ENCODE measurements around the gene TGFBR1.
A peak's percentile ranks its signal among the peaks of the same experiment; 100 is the strongest.

Gene TGFBR1

DNA sequence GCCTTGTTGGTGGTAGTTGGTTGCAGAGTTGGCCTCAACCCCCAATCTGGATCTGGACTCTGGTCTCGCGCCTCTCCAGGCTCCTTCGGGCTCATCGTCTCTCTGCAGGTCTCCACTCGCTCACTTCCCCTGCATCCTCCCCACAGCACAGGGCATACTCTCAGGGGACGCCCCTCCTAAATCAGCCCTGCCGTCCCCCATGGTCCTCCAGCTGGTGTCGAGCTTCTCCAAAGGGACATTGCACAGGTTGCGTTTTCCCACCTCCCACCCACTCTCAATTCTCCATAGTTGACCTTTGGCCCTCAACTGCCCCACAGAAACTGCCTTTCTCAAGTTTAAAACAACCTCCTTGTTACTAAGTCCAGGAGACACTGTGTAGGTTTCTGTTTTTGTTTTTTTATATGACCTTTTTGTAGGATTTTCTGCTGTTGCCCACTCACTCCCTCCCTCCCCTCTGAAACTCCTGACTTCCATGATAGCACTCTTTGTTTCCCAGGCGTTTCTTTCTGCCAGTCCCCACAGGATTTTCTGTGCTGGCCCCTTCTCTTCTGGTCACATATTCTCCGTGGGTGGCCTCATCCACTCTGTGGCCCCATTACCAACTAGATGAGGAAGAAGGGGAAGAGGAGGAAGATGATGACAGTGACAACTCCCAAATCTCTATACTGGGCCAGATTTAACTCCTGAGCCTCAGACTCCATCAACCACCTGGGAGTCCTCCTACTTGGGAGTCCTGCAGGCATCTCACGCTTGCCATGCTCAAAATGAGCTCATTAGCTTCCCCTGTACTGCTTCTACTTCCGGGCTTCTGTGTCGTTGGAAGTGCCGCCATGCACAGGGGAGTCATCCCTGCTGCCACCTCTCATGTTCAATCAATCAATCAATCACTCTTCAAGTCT, 66.6 kb downstream of the TGFBR1 start:
- DNase-seq (ENCODE audit: low spot score), result no peak

DNA sequence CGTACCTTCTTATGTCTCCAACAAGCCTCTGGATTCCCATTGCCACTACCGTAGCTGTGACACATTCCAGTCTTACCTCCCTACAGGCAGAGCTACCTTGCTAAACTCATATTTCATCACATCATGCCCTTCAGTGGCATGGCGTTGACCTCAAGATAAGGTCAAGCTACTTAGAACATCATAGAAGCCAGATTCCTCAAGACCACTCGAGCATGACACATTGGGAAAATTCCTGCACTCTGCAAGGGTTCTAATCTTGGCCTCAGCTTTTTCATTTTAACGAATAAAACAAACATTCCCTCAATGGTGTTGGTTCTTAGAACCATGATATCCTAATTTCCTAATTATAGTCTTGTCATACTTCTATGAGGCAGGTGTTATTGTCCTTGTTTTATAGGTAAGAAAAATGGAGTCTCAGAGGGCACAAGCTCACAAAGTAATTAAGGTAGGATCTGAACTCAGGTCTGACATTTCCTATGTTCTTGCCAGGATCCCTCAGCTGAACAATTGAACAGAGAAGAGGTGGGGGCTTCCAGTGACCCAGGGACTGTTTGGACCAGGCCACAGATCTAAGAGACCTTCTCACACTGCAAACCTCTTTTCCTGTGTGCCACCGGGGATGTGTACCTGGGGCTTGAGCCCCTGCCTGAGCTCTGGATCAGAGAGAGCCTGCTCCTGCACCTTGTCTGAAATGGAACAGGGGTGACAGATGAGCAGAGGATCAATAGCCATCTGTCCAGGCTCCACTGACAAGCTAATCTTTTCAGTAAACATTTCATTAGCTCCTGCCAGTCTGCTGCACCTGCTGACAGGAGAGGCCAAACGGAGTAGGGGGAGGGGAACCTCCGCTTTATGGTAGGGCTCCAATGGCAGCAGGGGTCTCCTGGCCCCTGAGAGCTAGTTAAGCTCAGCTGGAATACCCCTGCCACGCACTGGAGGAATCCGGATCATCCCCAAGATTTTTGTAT, 67.5 kb downstream of the TGFBR1 start:
- no peak for DNase-seq (ENCODE audit: low spot score)

DNA sequence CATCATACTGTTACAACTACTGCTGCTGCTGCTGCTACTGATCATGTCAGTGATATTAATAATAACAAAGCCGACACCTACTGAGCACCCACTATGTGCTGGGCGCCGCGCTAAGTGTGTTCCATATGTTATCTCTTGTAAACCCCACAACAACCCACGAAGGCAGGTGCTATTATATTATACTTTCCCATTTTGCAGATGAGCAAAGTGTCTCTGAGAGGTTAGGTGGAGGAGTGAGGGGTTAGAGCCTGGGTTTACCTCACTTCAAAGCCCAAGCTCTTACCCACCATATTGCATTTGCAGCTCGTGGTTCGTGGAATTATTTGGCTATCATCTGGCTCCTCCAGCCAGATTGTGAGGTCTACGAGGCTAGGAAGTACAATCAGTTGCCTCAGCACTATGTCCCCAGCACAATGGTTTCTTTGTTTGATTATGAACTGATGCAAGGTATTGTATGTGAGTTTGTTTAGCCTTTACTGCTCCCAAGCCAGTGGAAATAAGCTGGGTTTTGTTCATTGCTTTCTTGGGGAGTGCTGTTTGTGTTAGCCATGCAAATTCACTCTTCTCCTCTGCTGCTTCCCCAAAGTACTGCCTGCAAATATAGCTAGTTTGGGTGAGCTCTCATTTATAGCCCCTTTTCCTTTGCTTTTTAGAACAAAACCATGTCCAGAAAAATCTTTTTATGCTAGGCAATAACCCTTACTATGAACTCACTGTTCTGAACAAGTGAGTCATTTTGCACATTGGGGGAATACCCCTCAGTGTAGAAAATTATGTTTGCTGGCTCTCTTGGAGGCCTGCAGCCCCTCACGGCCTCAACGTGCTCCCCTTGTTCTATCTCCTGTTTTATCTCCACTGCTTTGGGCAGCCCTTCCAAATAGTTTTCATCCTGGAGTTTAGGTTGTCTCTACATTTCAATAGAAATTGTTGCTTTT, 68.9 kb downstream of the TGFBR1 start:
- peak; percentile 95 for DNase-seq (ENCODE audit: low spot score)

DNA sequence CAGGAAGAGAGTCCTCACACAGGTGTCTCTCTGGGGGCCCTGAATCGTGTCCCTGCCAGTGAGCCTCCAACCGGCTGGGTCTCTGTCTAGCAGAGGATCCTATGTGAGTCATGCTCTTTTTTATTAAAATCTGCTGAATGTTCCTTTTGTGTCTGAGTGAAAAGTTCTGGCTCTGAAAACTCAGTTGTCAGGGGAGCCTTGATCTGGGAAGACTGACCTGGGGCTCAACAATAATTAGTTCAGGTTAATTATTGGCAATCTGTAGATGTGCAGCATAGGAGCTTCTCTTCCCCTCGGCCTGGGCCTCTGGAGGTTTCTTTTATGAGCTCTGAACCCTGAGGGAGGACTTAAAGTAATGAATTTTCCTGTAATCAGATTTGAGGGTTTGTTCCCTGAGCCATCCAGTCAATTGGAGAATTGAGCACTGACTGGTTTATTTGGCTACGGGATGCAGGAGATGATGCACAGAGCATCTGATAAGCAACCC, 71.7 kb downstream of the TGFBR1 start:
- no peak for DNase-seq (ENCODE audit: low spot score)

DNA sequence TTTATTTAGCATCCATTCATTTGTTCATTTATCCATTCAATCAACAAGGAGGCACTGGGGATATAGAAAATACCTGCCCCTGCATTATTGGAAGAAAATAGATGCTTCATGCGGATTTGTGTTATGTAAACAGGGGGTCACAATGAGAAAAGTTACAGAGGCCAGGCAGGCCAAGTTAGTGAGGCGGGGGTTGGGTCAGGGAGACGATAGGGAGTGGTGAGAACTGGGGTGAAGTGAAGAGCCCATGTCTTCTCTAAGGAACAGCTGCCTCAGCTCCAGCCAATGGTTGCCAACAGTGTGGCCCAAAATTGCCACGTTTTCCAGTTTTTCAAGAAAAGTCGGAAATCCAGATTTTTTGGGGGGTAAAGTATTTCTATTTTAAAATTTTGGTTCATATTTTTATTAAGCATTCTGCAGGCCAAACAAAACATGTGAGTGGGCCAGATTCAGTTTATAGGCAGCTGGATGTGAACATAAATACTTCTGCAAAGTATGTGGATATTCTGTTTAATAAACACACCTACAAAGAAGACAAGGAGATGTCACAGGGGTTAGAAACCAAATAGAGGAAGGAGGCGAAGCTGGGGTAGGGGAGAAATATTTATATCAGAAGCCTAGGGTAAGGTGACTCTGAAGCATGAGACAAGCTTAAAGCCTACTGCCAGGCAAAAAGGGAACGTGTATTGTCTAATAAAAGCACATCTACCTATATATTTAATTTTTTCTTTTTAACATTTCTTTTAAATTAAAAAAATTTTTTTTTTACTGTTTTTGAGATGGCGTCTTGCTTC, 72.9 kb downstream of the TGFBR1 start:
- no peak for DNase-seq (ENCODE audit: low spot score)

DNA sequence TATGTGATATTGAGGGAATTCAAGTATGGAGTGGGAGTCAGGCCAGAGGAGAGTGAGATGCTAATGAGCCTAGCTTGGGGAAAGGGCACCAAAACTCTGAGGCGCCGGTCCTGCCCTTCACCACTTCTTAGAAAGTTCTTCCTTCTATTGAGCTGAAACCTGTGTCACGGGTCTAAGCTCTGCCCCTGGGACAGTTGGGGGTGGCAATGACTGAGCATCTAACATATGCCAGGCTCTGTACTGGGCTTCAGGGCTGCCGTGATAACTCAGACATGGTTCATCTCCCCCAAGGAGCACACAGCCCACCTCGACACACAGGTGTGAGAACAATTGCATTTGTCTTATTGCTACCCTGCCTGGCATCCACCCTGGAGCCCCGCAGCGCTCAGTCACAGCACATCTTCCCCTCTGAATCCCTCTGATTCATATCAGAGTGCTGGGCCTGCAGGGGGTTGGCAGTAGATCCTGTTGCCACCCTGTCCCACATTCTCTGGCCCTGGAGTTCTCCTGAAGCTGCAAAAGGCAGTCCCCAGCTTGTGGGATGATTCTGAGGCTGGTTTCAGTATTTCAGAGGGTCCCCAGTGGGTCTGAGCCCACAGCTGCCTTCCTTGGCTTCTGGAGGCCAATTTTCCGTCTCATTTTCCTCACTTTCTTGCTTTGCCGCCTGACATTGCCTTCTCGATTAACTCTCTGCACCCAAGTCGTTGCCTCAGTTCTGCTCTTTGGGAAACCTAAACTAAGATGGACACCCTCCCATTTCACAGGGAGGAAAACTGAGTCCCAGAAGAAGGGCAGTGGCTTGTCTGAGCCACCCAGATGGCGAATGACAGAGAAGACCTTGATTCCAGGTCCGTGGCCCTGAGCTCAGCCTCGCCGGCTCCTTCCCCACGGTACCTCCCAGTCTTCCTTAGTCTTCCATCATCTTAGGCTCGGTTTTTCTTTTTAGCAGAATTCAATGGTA, 74.3 kb downstream of the TGFBR1 start:
- no peak for DNase-seq (ENCODE audit: low spot score)

DNA sequence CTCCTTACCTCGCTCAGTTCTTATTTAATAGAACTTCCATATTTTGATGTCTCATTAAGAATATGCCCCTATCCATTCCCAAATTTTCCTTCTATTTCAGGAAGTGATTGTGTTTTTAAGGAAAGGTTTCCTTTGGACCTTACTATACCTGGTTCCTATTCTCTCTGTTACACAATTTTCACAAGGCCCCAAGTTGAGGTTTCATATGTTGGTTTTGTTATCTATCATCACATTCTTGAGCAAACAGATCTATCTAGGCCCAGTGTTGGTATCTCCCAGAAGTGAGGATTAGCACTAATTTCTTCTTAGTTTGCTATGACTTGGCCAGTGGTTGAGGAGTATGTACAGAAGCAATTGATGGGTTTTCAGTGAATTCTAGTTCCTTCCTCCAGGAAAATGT, 75.3 kb downstream of the TGFBR1 start:
- DNase-seq (ENCODE audit: low spot score), result no peak

DNA sequence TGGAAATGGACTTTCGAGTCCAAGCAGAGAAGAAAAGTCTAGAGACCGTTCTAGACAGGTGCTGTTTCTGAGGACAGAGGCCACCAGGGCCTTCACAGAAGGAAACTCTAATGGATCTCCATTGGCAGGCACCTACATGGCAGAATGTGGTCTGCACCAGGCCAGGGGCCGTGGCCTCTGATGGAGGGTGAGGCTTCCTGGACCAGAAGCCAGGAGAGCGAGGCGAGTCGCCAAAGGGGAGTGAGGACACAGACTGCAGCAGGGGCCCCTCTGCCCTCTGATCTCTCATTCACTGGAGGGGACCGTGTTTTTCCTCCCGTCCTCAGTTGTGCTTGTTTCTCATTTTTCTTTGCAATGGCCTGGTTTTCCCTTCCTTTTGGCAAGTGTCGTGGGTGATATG, 75.7 kb downstream of the TGFBR1 start:
- DNase-seq (ENCODE audit: low spot score), result no peak

DNA sequence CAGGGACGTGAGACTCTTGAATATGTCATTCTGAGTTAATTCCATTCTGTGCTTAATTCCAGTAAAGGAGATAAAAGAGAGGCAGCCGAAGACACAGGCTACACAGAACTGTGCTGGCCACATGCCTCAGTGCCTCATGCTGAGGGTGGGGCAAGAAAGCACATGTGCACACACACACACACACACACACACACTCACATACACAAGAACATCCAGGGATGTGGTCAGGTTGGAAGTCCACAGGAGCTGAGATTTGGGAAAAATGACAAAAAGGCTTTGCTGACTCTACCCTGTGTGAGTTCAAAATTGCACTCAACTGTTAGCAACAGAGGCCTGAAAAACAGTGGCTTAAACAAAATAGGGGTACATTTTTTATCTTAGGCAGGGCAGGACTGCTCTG, 76.3 kb downstream of the TGFBR1 start:
- DNase-seq (ENCODE audit: low spot score), result no peak

DNA sequence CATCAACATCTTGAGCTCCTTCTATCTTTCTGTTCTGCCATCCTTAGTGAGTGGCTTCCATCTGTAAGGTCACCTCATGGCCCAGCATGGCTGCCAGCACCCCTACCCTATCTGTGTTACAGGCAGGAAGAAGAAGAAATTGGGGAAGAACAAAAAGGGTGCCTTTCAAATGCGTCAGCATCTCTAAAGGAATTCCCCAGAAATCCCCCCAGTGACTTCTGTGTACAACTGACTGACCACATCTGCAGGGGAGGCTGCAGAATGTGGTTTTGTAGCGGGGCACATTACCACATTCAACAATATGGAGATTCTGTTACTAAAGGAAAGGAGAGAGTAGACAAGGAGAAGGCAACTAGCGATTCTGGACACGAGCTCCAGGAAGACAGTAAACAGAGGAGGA, 76.7 kb downstream of the TGFBR1 start:
- DNase-seq (ENCODE audit: low spot score), result no peak

DNA sequence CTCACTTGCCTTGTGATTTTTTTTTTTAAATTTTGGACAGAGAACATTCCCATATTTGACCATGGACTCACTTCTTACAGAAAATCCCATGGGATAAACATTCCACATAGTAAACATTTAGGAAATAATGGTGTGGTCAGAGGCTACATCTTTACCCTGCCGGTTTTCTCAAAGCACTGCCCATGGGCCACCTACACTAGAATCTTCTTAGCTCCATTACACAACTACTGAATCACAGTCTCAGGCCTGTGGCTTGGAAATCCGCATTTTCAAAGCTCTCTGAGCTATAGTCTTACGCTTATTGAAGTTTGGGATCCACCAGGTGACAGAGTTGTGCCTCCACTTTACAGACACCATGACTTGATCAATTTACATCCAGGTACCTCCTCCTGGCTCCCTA, 77.4 kb downstream of the TGFBR1 start:
- DNase-seq (ENCODE audit: low spot score), result no peak

DNA sequence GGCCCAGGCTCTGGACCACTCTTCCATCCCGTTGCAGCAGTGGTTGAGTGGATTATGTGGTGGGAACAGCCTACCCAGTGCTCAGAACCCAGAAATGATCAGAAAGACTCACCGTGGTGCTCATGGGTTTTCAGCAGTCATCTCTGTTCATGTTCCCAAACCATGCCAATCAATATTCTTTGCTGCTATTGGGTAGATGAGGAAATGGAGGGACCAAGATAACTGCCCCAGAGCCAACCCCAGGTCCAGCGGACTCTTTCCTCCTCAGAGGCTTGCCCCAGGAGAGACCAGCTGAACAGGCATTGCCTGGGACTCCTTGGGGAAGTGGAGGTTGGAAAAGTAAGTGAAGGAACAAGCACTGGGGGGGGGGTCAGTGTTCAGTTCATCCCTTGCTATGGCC, 78.7 kb downstream of the TGFBR1 start:
- DNase-seq (ENCODE audit: low spot score), result no peak

DNA sequence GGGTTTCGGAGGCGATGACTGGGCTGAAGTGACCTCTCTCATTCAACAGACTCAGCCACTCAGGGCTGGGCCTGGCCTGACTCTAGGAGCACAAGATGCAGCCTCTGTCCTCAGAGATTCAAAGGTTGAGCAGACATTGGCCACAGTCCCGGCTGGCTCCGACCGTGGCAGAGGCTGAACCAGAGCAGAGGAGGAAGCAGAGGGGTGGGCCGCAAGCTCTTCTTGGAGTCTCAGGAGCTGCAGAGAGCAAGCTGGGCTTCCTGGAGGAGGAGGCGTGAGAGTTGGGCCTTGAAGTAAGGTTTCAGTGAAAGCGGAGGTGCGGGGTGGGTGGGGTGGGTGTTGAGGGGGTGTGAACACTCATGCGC, 79.2 kb downstream of the TGFBR1 start:
- no peak for DNase-seq (ENCODE audit: low spot score)

DNA sequence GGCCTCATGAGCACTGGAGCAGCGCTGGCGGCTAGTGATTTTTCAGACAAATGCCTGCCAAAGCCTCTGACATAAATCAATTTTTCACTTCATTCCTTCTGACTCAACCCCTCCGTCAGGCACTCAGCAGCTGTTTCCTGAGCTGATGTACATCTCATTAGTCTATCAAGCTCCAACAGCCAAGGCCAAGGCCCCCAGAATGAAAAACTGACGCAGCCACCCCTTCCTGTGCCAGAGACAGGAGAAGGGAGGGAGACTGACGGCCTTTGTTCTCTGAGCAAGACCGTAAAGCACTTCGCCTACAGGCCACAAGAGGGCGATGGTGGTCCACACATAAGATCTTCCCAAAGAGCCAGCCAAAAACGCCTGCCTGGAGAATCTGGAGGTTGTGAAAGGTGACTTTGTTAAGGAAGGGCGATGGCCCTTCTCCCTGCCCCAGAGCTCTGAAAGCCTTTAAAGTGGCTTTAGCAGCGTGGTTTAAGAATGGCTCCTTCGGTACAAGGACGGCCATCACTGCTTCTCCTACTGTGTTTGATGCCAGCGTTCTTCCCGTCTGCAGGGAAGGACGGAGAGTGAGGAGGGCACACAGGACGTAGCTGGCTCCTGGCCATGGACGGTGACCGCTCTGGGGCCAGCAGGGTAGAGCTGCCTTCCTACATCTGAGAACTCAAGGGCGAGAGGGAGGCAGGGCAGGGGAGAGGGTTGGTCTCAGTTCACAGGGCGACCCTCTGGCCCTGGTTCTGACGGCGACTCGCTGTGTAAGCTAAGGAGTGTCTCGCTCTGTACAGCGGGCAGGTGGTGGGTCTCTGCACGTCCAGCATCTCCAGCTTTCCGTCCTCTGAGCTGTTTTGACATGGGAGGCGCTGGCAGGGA, 79.8 kb downstream of the TGFBR1 start:
- DNase-seq (ENCODE audit: low spot score), result peak; percentile 96

DNA sequence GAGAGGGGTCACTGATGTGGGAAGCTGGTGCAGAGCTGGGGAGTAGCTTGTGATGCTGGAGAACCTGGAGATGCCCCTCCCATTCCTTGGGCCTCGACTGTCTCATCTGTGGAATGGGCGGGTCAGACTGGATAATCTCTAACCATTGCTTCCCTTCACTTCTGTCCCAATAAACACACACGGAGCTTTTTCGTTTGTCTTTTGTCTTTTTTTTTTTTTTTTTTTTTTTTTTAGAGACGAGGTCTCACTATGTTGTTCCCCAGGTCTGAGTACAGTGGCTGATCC, 80.4 kb downstream of the TGFBR1 start:
- DNase-seq (ENCODE audit: low spot score), result no peak

DNA sequence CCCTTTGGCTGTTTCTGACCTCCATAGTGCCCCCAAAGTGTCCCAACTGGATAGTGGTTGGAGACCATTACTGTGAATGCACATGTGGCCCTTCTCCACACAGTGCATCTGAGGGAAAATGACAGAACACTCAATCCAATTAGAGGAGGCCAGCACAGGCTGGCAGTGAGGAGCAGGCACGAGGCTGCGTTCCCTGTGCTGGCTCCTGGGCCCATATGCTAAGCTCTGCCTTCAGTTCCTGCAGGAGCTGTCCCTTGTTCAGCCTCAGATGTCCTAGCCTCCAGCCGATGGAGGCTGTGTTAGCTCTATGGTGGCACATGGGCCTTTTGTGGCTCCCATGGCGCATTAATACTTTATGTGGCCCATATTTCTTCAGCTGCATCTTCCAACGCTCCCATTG, 81.0 kb downstream of the TGFBR1 start:
- DNase-seq (ENCODE audit: low spot score), result no peak

DNA sequence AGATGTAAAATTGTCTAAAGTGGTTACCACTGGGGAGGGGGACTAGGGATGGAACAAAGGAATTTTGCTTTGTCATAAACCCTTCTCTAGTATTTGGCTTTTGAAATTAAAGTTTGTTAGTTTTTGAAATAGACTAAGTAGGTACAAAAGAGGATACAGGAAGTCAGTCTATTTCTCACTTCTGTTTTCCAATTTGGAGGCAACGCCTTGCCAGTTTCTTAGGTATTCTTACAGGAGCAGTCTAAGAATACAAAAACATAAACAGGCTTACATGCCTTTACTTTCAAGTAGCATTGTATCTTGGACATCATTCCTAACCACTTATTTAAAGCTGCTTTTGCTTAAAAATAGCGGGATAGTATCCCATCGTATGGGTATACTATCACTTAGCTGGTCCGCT, 82.4 kb downstream of the TGFBR1 start:
- no peak for DNase-seq (ENCODE audit: low spot score)

DNA sequence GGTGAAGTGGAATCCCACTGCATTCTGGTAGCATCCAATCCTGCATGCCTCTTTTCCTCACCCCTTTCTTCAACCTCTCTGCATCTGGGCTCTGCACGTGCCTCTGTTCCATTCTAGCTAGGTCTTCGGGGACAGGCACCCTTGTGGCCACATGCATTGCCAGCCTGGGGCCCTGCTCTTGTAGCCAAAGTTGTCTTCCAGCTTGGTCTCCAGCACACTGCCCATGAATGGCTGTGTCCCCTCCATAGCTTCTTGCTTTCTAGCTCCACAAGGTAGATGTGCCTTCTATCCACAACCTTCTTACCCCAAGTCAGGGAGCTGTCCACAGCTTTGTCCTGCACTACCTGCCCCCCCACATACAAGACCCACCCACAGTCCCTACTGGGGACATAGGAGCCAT, 84.3 kb downstream of the TGFBR1 start:
- no peak for DNase-seq (ENCODE audit: low spot score)
